ENCODE data around the gene IL10RA.

Gene IL10RA

GRCh38 chr11:118008271-118008911 lies 22.2 kb downstream of the IL10RA start:
- no peak for DNase-seq

GRCh38 chr11:118009864-118010737 lies 23.9 kb downstream of the IL10RA start:
- DNase-seq, result no peak

DNA sequence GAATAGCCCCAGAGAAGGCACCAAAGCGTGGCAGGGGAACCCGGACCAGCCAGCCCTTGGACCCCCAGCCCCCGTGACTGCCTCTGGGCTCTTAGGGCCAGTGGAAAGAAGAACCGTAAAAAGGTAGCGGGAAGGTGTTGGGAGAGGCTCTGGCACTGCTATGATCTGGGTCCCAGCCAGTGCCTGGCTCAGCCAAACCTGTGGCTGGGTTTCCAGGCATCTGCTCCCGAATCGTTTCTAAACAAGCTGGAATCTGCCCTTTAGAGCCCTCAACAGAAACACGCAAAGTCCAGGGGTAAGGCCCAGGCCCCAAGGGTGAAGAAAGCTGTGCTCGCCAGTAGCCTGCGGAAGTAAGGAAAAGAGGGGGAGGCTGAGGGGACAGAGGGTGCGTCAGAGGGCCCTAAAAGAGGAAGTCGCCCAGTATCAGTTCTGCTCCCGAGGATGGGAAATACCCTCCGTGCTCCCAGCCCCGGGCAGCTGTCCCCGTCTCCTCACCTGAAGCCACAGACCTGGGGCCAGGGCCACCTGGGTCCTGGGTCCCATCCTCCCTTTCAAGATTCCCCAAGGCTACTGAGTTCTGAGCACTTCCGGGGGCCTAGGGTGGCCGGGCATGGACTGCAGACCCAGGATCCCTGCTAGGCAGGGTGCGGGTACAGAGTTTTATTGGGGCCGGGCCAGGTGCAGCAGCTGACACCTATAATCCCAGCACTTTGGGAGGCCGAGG lies 24.7 kb downstream of the IL10RA start:
- no peak for DNase-seq

DNA sequence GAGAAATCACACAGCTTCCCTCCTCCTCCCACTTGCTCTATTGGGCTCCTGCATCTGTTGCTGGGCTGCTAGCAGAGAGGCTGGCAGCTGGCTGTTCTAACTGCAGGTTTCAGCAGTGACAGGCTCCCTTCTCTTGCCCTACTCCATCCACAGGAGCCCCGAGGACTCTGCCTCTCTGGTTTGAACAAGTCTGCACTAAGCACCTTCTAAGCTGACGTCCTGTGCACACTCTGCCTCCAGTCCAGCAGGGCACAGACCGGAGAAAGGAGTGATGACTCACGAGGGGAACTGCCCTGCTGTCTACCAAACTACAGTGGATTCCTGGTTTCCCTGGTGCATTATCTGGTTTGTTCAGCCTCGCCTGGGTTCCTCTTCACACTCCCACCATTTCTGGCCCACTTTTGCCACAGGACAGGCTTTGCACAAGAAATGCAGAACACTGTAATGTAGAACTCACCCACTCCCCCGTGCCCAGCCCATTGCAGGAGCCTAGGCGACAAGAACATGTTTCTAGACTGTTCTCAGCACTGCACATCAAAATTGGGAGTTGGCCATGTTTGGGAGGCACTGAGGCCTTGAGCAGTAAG lies 26.0 kb downstream of the IL10RA start:
- peak; percentile 65 for DNase-seq

DNA sequence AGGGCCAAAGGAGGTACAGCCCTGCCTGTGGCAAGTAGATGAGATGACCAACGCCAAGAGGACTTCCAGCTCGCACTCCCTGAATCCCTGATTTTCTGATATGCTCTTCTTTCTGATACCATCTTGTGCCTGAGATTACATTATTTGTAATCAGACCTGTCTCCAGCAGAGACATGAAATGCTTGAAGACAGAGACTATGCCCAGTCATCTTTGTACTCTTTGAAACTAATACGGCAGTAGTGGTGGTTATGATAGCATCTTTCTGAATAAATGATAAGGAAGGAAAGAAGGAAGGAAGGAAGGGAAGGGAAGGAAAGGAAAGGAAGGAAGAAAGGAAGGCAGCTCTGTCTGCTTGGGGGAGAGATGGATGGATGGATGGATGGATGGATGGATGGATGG lies 27.8 kb downstream of the IL10RA start:
- DNase-seq, result no peak

GRCh38 chr11:118015385-118015841 lies 29.2 kb downstream of the IL10RA start:
- DNase-seq, result peak; percentile 38

- no peak for DNase-seq
Observed at GRCh38 chr11:118016104-118016503, 29.9 kb downstream of the IL10RA start.

- DNase-seq, result no peak
Observed at GRCh38 chr11:118017111-118017510, 30.9 kb downstream of the IL10RA start.

- DNase-seq, result no peak
Observed at GRCh38 chr11:118017631-118018315, 31.6 kb downstream of the IL10RA start.

DNA sequence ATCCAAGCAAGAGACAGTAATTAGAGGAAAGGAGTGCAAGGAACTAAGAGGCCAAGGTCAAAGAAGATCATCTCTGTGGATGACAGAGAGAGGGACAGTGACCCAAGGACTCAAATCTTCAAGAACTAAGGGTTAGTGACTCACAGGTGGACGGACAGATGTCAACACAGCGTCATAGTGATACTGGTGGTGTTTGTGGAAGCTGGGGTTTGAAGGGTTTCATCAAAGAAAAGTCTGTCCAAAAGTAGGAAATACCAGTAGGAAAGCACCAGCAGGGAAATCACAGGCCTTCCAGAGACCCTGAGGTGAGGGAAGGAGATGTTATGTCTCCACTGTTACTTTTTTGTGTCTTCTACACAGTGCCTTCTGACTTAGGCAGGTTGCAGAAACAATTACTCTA lies 32.2 kb downstream of the IL10RA start:
- no peak for DNase-seq

- no peak for DNase-seq
Observed at GRCh38 chr11:118021146-118021545, 35.0 kb downstream of the IL10RA start.

DNA sequence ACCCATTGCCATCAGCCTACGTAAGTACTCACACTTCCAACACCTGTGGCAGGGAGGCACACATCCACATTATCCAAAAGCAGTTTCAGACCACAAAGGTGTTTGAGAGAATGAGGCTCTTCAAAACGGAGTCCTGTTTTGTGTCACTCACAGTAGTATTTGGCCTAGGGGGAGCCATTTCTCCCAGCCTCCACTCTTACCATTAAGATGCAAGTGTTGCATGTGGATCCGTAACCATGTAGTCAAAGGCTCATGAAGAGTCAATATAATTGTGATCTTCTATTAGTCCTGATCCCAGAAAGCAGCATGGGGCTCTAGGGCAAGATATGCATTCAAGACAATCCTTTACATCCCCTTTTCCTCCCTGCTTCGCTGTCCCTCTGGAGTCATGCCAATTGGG lies 41.5 kb downstream of the IL10RA start:
- DNase-seq, result no peak

DNA sequence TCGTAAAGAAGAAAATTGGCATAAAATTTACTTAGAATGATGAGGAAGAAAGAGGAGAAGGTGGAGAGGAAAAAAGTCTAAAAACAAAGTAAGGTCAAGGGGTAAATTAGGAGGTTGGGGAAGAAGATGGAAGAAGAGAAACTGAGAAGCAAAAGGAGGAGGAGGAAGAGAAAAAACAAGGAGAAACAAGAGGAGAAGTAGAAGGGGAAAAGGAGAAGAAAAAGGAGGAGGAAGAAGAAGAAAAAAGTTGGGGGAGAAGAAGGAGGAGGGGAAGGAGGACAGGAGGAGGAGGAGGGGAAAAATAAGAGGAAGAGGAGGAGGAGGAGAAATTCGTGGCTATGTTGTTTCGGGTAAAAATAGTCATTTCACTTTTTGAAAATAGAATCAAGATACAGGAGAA lies 42.4 kb downstream of the IL10RA start:
- DNase-seq, result no peak

GRCh38 chr11:118033443-118033842 lies 47.2 kb downstream of the IL10RA start:
- DNase-seq, result no peak

- DNase-seq, result peak; percentile 57
Observed at GRCh38 chr11:118042141-118042540, 55.9 kb downstream of the IL10RA start.

GRCh38 chr11:118042796-118043195 lies 56.6 kb downstream of the IL10RA start:
- peak; percentile 17 for DNase-seq

DNA sequence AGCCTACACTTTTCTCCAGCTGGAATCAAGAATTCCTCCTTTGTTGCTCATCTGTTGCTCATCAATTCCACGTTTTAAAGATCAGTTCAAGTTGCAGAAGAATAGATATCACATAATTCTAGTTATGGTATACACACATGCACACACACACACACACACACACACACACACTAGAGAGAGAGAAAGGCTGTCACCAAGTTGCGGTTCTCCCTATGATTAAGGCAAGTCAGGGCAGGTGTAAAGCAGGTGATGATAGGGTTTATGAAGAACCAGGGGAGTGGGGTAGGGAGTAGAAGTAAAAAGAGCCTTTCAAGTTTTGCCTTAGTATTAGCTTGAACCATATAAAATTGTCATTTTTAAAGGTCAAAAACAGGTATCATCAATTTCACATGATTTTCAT lies 59.0 kb downstream of the IL10RA start:
- peak; percentile 74 for DNase-seq

DNA sequence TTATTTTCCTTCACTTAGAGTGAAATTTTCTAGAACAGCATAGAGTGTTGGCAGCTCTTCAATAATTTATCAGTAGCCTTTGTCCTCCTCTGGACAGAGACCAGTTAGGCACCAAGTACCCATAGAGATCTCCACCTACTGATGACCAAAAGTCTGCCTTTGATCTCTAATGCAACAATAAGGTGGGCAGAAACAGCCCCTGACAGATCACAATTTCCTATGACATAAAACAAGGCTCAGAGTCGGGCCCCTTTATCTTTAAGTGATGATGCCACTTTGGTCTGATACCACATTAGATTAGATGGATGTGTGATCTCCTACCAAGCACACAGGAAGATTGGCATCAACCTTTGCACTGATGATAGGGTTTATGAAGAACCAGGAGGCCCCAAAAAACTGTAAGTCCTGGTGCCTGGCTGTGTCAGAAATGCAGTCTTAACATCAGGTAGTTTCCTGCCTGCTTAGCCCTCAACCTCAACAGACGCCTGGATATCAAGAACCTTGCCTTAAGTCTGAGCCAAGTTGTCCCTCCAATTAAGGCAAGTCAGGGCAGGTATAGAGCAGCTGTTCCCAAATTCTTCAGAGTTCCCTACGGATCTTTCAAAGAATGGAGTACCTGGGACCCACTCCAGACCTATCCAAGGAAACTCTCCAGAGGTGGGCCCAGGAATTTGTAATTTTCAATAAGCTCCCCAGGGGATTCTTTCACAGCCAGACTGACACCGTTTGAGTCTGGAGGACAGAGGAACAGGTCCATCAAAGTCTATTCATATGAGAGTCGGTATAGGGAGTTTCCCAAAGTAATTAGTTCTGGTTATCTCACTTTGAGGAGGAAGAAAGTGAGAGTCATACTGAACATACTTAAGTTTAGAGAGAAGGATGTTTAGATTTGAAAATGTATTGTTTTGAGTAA lies 60.1 kb downstream of the IL10RA start:
- DNase-seq, result peak; percentile 85

GRCh38 chr11:118046964-118047700 lies 60.9 kb downstream of the IL10RA start:
- peak; percentile 14 for DNase-seq

DNA sequence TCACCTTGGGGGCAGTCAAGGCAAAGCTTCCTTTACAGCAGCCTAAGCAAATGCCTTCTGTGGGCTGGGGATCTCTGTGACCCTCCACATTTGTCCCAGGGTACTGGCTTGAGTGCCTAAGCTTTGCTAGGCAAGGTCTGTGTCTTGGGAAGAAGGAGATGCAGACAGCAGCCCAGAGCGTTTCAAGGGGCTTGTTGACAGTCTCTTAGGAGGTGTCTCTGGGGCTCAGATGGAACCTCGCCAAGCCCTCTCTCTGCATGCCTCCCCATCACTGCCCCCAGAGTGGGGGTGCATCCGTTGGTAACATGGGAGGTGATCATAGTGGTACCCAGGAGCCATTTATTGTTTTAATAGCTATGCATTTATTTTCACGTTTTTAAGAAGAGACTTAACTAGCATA lies 61.6 kb downstream of the IL10RA start:
- no peak for DNase-seq

All from CD4-positive, alpha-beta T cell treated with Interleukin-4 for 4 hours (primary cell).